A549 (cell line): ENCODE data around the gene SF3A2.

ENCODE experiments used
- ATOH8 ChIP-seq: fragments of 250-450 bp; sonication (Bioruptor Pico); IDR thresholded peaks from 2 replicates; pipeline ENCODE4 v1.5.0; 2020; ENCODE audit warnings: low read depth, mild to moderate bottlenecking, moderate library complexity
- CTCF ChIP-seq: fragments of >200 bp; sonication (Bioruptor Twin); formaldehyde crosslinking; IDR thresholded peaks from 3 replicates; pipeline ENCODE4 v1.5.1; 2016
- EP300 ChIP-seq, 2 experiments: fragments of >200 bp; sonication (Bioruptor Twin); formaldehyde crosslinking; IDR thresholded peaks; 2 replicates in 1 of 2; 3 replicates in 1 of 2; pipeline ENCODE4 v1.6.1; 2016 to 2017
- HES2 ChIP-seq: fragments of >200 bp; sonication (Bioruptor Twin); formaldehyde crosslinking; IDR thresholded peaks from 2 replicates; pipeline ENCODE4 v1.6.1; 2016
- HEYL ChIP-seq: fragments of 250-450 bp; sonication (Bioruptor Pico); IDR thresholded peaks from 2 replicates; pipeline ENCODE4 v1.8.0; 2021; ENCODE audit warnings: mild to moderate bottlenecking, moderate library complexity
- HOXA7 ChIP-seq: fragments of 250-450 bp; sonication (Bioruptor Pico); IDR thresholded peaks from 2 replicates; pipeline ENCODE4 v1.5.0; 2020; ENCODE audit warnings: mild to moderate bottlenecking, moderate library complexity
- JUNB ChIP-seq: fragments of >200 bp; sonication (Bioruptor Twin); formaldehyde crosslinking; IDR thresholded peaks from 2 replicates; pipeline ENCODE4 v1.6.1; 2016
- KDM1A ChIP-seq: fragments of 200-600 bp; sonication (generic); IDR thresholded peaks from 2 replicates; pipeline ENCODE4 v1.6.1; 2016; ENCODE audit warnings: low read depth, mild to moderate bottlenecking
- MAFK ChIP-seq: fragments of 450-650 bp; IDR thresholded peaks from 2 replicates; pipeline ENCODE4 v1.6.1; 2014; ENCODE audit not compliant: partially characterized antibody
- POLR2A ChIP-seq: IDR thresholded peaks from 2 replicates; pipeline ENCODE4 v1.6.1; 2012; ENCODE audit warnings: mild to moderate bottlenecking, low read length
- RAD21 ChIP-seq, 2 experiments: fragments of >200 bp in 1 of 2; sonication (Bioruptor Twin) in 1 of 2; formaldehyde crosslinking in 1 of 2; IDR thresholded peaks in 1 of 2; conservative IDR thresholded peaks in 1 of 2; 2 replicates in 1 of 2; 3 replicates in 1 of 2; pipeline ENCODE4 v1.6.1; 2012 to 2018; ENCODE audit warnings: inconsistent platforms in 1 of 2
- TP53 ChIP-seq: fragments of 250-450 bp; sonication (Bioruptor Pico); IDR thresholded peaks from 2 replicates; pipeline ENCODE4 v1.5.0; 2021; ENCODE audit warnings: mild to moderate bottlenecking, moderate library complexity

- no peak for TF ChIP-seq CTCF
- TF ChIP-seq EP300 (IDR thresholded peaks at IDR 0.05), result no peak
- no peak for TF ChIP-seq POLR2A
- no peak for TF ChIP-seq JUNB
- TF ChIP-seq HEYL (CRISPR knock-in tag), result no peak
- TF ChIP-seq HES2, result no peak
- no peak for TF ChIP-seq MAFK
- no peak for TF ChIP-seq KDM1A
- TF ChIP-seq RAD21 (conservative IDR thresholded peaks at IDR 0.05 in 1 of 2, IDR thresholded peaks at IDR 0.05 in 1 of 2), result no peak
- TF ChIP-seq HOXA7 (CRISPR knock-in tag), result no peak
- TF ChIP-seq TP53 (CRISPR knock-in tag), result no peak
- TF ChIP-seq ATOH8 (CRISPR knock-in tag), result no peak
Observed at GRCh38 chr19:2199861-2200623, 36.6 kb upstream of the SF3A2 start.
